Osteoblast (primary cell): ENCODE results near the gene OR10V1. TPM values are rescaled to one million over a fixed set of nuclear protein-coding genes. Genes with fewer than 3 reads are reported as not detected.

Experiments
- DNase-seq: peaks from one replicate; pipeline ENCODE4 v3.0.0; 2011; ENCODE audit warnings: low spot score, mixed read lengths; ENCODE audit not compliant: insufficient read length; ENCODE audit errors: missing footprints
- H2AFZ ChIP-seq: 2 replicates; pipeline ENCODE4 v1.6.0; 2011; ENCODE audit warnings: mild to moderate bottlenecking, low read length
- H3K27ac ChIP-seq: 2 replicates; pipeline ENCODE4 v1.5.1; 2011; ENCODE audit warnings: mild to moderate bottlenecking, low read depth, low read length, moderate library complexity
- H3K27me3 ChIP-seq: 2 replicates; pipeline ENCODE4 v1.6.0; 2012; ENCODE audit warnings: mild to moderate bottlenecking, control low read depth, inconsistent platforms, low read length, moderate library complexity; ENCODE audit not compliant: insufficient read depth
- H3K36me3 ChIP-seq: 2 replicates; pipeline ENCODE4 v1.5.1; 2011; ENCODE audit warnings: mild to moderate bottlenecking, low read length, control low read depth, moderate library complexity; ENCODE audit not compliant: insufficient read depth
- H3K4me1 ChIP-seq: 2 replicates; pipeline ENCODE4 v1.5.1; 2011; ENCODE audit warnings: mild to moderate bottlenecking, low read length, control low read depth, moderate library complexity; ENCODE audit not compliant: insufficient read depth
- H3K4me2 ChIP-seq: 2 replicates; pipeline ENCODE4 v1.6.0; 2011; ENCODE audit warnings: mild to moderate bottlenecking, low read length; ENCODE audit not compliant: insufficient read depth
- H3K4me3 ChIP-seq: fragments of 200-600 bp; sonication (generic); 3 replicates; pipeline ENCODE4 v1.5.1; 2012; ENCODE audit warnings: mild to moderate bottlenecking, low read length, inconsistent platforms; ENCODE audit not compliant: insufficient read depth
- H3K79me2 ChIP-seq: 2 replicates; pipeline ENCODE4 v1.6.0; 2012; ENCODE audit warnings: mild to moderate bottlenecking, low read length, control low read depth, inconsistent platforms; ENCODE audit not compliant: insufficient read depth
- H3K9me3 ChIP-seq: 2 replicates; pipeline ENCODE4 v1.5.1; 2011; ENCODE audit warnings: low read depth, low read length, control low read depth
- H4K20me1 ChIP-seq: 2 replicates; pipeline ENCODE4 v1.6.0; 2012; ENCODE audit warnings: mild to moderate bottlenecking, low read length, control low read depth; ENCODE audit not compliant: insufficient read depth
- CTCF ChIP-seq: IDR thresholded peaks from 2 replicates; pipeline ENCODE4 v1.5.1; 2011; ENCODE audit warnings: mild to moderate bottlenecking, low read depth, low read length, moderate library complexity; ENCODE audit errors: extremely low read depth
- total RNA-seq: library from RNA; depleted of rRNA; stranded (reverse); fragments of >200 nt; gene quantifications from 2 replicates; pipeline ENCODE4 v1.2.3, GENCODE V29; 2012

The OR10V1 gene
- total RNA-seq, 1 donor = not detected

- Histone ChIP-seq H3K36me3 (no peaks in the 10 kb centered on the region), H2AFZ (no peak overlapping the region), H3K4me3 (no peak overlapping the region), H3K4me2 (no peak overlapping the region), H4K20me1 (peaks cover 22% of the 10 kb centered on the region), H3K4me1 (peaks cover 19% of the 10 kb centered on the region), H3K9me3 (no peaks in the 10 kb centered on the region), H3K79me2 (peaks cover 76% of the 10 kb centered on the region), H3K27ac (no peak overlapping the region), H3K27me3 (no peaks in the 10 kb centered on the region)
- no peak for TF ChIP-seq CTCF
- DNase-seq = no peak
These were observed 44.9 kb upstream of the OR10V1 start for GRCh38 chr11:59758401-59759037.

GRCh38 chr11:59756845-59757244, 43.2 kb upstream of the OR10V1 start:
- Histone ChIP-seq H3K27me3 (no peaks in the 10 kb centered on the region), H2AFZ (no peak overlapping the region), H3K4me2 (peak overlapping the region; percentile 100), H3K4me3 (peak overlapping the region; percentile 97), H3K9me3 (no peaks in the 10 kb centered on the region), H3K36me3 (no peaks in the 10 kb centered on the region), H3K79me2 (peaks cover 59% of the 10 kb centered on the region), H3K27ac (no peak overlapping the region), H3K4me1 (peaks cover 19% of the 10 kb centered on the region), H4K20me1 (peaks cover 22% of the 10 kb centered on the region)
- DNase-seq = peak; percentile 89
- TF ChIP-seq CTCF = no peak

GRCh38 chr11:59756558-59756840, 42.9 kb upstream of the OR10V1 start:
- Histone ChIP-seq H3K4me3 (peak overlapping the region; percentile 97), H3K79me2 (peaks cover 56% of the 10 kb centered on the region)
- TF ChIP-seq CTCF = no peak

GRCh38 chr11:59755701-59756557, 42.3 kb upstream of the OR10V1 start:
- Histone ChIP-seq H3K4me3 (peak overlapping the region; percentile 97), H3K36me3 (no peaks in the 10 kb centered on the region), H2AFZ (peak overlapping the region; percentile 88), H3K4me2 (peak overlapping the region; percentile 100), H3K4me1 (peaks cover 19% of the 10 kb centered on the region), H3K9me3 (no peaks in the 10 kb centered on the region), H4K20me1 (peaks cover 22% of the 10 kb centered on the region), H3K79me2 (peaks cover 51% of the 10 kb centered on the region), H3K27me3 (no peaks in the 10 kb centered on the region), H3K27ac (peak overlapping the region; percentile 56)
- TF ChIP-seq CTCF = no peak
- peak; percentile 92 for DNase-seq

More at GRCh38 chr11:59756558-59756840, 42.9 kb upstream of the OR10V1 start:
- Histone ChIP-seq H3K36me3 (no peaks in the 10 kb centered on the region), H2AFZ (no peak overlapping the region), H3K9me3 (no peaks in the 10 kb centered on the region), H3K27me3 (no peaks in the 10 kb centered on the region), H4K20me1 (peaks cover 22% of the 10 kb centered on the region), H3K27ac (peak overlapping the region; percentile 56), H3K4me2 (peak overlapping the region; percentile 100), H3K4me1 (peaks cover 19% of the 10 kb centered on the region)
- DNase-seq = peak; percentile 83
